T-helper 2 cell treated with Interferon-gamma antibody and Interleukin-4, amounts not matched to agents 5 μg/mL and 100 μg/mL, for 36 hours (primary cell): ENCODE measurements around the gene KIRREL3.
"Not testable (repeated sequence)": the region's sequence is repeated elsewhere in the genome, so short reads cannot be mapped to it uniquely, and the experiment has no call there.

Experiments used
- DNase-seq: peaks from one replicate; pipeline ENCODE4 v3.0.0; 2021; ENCODE audit warnings: low spot score
- H3K27ac Mint-ChIP-seq: one replicate; pipeline ENCODE4 v1.8.0; 2021; ENCODE audit warnings: mild to moderate bottlenecking, mixed read lengths
- H3K27me3 Mint-ChIP-seq: one replicate; pipeline ENCODE4 v1.8.0; 2021; ENCODE audit warnings: low read depth, mixed read lengths
- H3K36me3 Mint-ChIP-seq: one replicate; pipeline ENCODE4 v1.8.0; 2021; ENCODE audit warnings: low read depth, mixed read lengths
- H3K4me1 Mint-ChIP-seq: one replicate; pipeline ENCODE4 v1.8.0; 2021; ENCODE audit warnings: low read depth, mixed read lengths
- H3K4me3 Mint-ChIP-seq: one replicate; pipeline ENCODE4 v1.8.0; 2022; ENCODE audit warnings: mild to moderate bottlenecking, moderate library complexity, mixed read lengths
- H3K9me3 Mint-ChIP-seq: one replicate; pipeline ENCODE4 v1.8.0; 2021; ENCODE audit warnings: mixed read lengths

The KIRREL3 gene

DNA sequence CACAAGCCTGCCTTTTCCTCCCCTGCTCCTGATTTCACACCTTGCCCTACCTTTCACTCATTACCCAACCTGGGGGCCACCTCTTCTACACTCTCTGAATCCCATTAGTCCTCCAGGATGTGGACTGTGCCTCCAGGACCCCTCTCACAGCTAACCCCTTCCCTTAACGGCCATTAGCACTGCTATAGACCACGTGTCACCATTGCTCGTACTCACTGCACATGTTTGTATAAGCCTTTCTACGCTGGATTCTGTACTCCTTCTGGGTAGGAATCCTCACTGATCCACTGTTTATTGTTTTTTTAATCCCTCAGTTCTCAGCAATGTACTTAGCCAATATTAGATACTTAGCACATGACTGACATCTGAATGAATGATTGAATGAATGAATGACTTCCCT lies 40.9 kb downstream of the KIRREL3 start:
- Mint-ChIP-seq H3K4me3 (no peak overlapping the region), H3K36me3 (no peaks in the 10 kb centered on the region), H3K27me3 (no peaks in the 10 kb centered on the region), H3K9me3 (no peaks in the 10 kb centered on the region), H3K27ac (no peak overlapping the region), H3K4me1 (no peaks in the 10 kb centered on the region)
- DNase-seq: no peak

DNA sequence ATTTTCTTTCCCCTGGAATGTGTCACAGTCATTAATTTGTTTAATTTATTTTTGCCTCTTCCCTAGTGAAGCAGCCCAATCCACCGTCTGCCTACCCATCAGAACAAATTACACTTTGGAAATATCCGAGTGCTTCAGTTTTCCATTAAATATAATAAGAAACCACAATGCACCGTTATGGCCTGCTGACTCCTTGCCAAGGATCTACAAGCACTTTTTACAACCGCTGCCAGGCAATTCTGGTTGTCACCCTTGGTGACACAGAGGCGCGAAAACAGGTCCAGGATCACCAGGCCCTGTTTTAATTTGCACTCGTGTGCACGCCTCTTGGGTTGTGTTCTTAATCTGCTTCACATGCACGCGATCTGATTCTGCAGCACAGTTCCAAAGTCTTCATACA lies 43.9 kb downstream of the KIRREL3 start:
- no peaks in the 10 kb centered on the region for H3K36me3 Mint-ChIP-seq
- H3K4me3 Mint-ChIP-seq: no peak overlapping the region
- H3K9me3 Mint-ChIP-seq: no peaks in the 10 kb centered on the region
- no peaks in the 10 kb centered on the region for H3K4me1 Mint-ChIP-seq
- DNase-seq: no peak
- no peak overlapping the region for H3K27ac Mint-ChIP-seq
- no peaks in the 10 kb centered on the region for H3K27me3 Mint-ChIP-seq

DNA sequence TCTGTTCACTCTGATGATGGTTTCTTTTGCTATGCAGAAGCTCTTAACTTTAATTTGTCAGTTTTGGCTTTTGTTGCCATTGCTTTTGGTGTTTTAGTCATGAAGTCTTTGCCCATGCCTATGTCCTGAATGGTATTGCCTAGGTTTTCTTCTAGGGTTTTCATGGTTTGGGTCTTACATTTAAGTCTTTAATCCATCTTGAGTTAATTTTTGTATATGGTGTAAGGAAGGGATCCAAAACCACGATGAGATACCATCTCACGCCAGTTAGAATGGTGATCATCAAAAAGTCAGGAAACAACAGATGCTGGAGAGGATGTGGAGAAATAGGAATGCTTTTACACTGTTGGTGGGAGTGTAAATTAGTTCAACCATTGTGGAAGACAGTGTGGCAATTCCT lies 48.0 kb downstream of the KIRREL3 start:
- not testable (repeated sequence) for H3K9me3 Mint-ChIP-seq, H3K36me3 Mint-ChIP-seq, H3K27me3 Mint-ChIP-seq, DNase-seq, H3K4me3 Mint-ChIP-seq, H3K4me1 Mint-ChIP-seq, H3K27ac Mint-ChIP-seq

DNA sequence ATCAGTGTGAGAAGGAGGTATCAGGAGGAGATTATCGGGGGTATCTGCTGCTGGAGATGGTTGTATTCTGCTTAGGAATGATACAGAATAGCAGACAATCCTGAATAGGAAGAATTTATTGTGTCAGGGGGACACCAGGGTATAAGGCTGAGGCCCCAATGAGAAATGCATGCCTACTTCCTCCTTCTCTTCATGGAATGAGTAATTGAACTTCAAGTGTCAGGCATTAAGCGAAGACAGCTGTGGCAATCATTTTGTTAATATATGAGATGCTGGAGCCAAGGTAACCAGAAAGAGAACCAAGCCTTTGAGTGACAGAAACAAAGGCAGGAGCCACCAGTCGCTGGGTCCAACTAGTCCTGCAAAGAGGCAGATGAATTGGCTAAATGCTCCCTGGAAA lies 49.1 kb downstream of the KIRREL3 start:
- Mint-ChIP-seq H3K4me3 (no peak overlapping the region), H3K4me1 (no peaks in the 10 kb centered on the region), H3K9me3 (no peaks in the 10 kb centered on the region), H3K36me3 (no peaks in the 10 kb centered on the region), H3K27me3 (no peaks in the 10 kb centered on the region), H3K27ac (no peak overlapping the region)
- no peak for DNase-seq

DNA sequence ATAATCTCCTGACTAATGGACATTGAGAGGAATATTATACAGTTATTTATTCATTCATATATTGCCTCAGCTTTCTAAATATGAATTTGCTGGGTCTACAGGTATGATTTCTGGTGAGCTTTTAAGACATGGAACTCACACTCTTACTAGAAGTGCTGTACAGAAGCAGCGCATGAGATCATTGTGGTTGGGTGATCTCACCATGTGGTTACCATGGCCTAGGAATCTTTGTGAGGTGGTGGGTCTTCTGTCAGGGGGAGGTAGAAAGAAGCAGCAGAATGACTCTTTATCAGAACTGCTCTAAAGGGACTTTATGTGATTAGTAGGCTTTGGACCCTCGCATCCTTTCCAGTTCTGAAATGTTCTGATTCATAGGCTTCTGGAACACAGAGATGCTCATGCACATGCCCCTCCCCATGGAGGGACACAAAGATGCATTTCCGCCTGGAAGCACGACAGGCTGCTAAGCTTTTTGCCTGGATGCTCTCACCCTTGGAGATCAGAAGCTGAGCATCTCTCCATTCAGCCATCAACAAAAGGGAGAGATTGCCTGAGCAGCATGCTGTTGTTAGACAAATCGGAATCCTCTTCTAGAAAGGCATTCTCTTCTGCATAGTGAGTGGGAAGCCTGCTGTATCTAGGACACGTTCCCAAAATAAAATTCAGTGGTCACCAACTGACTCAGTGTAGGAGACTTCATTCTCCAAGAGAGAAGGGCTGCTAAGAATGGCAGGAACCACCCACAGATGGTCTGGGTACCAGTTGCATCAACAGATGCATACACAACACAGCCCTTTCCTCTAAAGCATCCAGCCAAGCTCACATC lies 51.3 kb downstream of the KIRREL3 start:
- no peaks in the 10 kb centered on the region for H3K9me3 Mint-ChIP-seq
- no peaks in the 10 kb centered on the region for H3K27me3 Mint-ChIP-seq
- H3K36me3 Mint-ChIP-seq: no peaks in the 10 kb centered on the region
- no peak overlapping the region for H3K4me3 Mint-ChIP-seq
- no peak overlapping the region for H3K27ac Mint-ChIP-seq
- no peak for DNase-seq
- H3K4me1 Mint-ChIP-seq: no peaks in the 10 kb centered on the region

DNA sequence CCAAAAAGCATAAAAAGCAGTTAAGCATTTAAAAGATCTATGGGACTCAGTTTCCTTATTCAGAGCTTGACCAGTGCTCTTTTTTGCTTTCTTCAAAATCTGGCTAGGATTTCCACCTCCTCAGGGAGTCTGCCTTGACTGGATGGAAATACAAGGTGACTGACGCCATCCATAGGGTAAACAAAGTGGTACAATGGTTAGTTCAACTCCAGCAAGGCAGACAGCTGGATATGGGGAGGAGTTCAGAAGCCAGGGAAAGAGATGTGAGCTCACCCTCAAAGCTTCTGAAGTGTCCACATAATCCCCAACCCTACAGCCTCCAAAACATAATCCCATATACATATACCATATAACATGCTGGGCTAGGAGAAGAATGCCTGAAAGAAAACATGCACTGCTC lies 52.0 kb downstream of the KIRREL3 start:
- Mint-ChIP-seq H3K27ac (no peak overlapping the region), H3K4me3 (no peak overlapping the region), H3K9me3 (no peaks in the 10 kb centered on the region), H3K4me1 (no peaks in the 10 kb centered on the region), H3K27me3 (no peaks in the 10 kb centered on the region), H3K36me3 (no peaks in the 10 kb centered on the region)
- no peak for DNase-seq

DNA sequence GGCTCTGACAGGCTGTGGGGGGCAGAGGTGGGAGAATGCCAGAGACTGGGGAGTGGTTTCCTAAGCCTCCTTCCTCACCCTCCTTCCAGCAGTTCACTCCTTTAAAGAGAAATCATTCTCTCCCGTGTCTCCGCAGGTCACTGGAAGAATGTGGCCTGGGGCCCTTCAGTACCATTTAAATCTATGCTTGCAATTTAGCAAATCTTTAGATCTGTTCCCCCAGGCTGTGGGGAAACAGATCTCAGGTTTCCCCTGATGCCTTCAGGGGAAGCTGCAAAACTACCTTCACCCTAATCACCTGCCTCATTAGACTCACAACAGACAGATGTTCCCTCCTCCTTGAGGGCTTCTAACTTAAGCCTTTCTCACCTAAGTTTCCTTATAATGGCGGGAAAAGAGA lies 55.3 kb downstream of the KIRREL3 start:
- H3K27ac Mint-ChIP-seq: no peak overlapping the region
- no peaks in the 10 kb centered on the region for H3K4me1 Mint-ChIP-seq
- no peak for DNase-seq
- H3K4me3 Mint-ChIP-seq: no peak overlapping the region
- no peaks in the 10 kb centered on the region for H3K9me3 Mint-ChIP-seq
- no peaks in the 10 kb centered on the region for H3K27me3 Mint-ChIP-seq
- H3K36me3 Mint-ChIP-seq: no peaks in the 10 kb centered on the region

DNA sequence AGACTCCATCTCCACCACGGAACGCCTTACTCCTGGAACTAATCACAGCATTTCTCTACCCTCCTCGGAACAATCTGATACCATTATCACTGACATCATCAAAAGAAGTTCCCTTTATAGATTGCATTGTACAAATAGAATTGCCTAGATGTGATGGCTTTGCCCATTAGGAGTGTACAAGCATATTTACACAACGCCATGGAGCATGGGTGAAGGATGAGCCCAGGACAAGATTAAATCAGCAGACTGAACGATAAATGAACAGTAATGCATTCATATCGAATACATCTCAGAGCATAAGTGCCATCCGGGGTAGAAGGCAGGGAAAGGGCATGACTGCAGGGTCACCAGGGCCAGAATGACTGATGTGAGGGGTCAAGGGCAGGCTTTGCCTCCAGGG lies 57.3 kb downstream of the KIRREL3 start:
- DNase-seq: no peak
- H3K4me1 Mint-ChIP-seq: no peaks in the 10 kb centered on the region
- H3K27me3 Mint-ChIP-seq: peaks cover 2% of the 10 kb centered on the region

DNA sequence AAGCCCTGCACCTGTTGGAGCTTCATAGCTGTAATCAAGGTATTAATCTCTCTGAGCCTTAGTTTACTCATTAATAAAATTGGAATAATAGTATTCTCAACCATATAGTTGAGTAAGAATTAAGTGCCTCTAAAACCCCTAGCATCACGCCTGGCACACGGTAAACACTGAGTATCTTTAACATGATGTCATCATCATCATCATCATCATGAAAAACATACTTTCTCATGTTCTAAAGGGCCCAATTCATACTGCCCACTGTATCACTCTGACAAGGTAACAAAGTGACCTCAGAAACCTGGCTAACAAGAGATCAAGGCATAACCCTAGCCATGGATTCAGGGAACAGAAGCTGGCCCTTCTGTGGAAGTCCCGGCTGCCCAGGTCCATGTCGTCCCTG lies 58.4 kb downstream of the KIRREL3 start:
- Mint-ChIP-seq H3K27ac (no peak overlapping the region), H3K36me3 (no peaks in the 10 kb centered on the region), H3K4me1 (no peaks in the 10 kb centered on the region), H3K27me3 (peaks cover 2% of the 10 kb centered on the region), H3K9me3 (no peaks in the 10 kb centered on the region), H3K4me3 (no peak overlapping the region)
- DNase-seq: no peak

More for the DNA sequence above, 57.3 kb downstream of the KIRREL3 start:
- Mint-ChIP-seq H3K27ac (no peak overlapping the region), H3K9me3 (no peaks in the 10 kb centered on the region), H3K36me3 (no peaks in the 10 kb centered on the region), H3K4me3 (no peak overlapping the region)

DNA sequence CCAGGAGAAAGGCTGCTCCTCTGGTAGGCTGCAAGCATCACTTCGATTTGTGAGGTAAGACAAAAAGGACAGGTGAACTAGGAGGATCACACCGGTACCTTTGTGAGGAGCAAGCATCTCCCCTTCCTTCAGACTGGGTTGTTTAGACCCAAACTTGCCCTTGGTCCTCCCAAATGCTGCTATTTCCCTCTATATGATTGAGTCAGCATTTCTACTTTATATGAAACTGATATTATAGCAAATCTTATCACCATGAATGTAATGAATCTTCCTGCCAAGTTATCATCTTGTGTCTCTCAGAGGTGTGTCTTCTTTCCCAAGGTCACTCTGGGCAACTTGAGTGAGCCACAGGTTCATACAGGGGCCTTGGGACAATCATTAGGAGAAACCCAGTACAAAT lies 61.0 kb downstream of the KIRREL3 start:
- Mint-ChIP-seq H3K27ac (no peak overlapping the region), H3K9me3 (no peaks in the 10 kb centered on the region), H3K36me3 (no peaks in the 10 kb centered on the region), H3K4me1 (no peaks in the 10 kb centered on the region), H3K27me3 (peaks cover 5% of the 10 kb centered on the region), H3K4me3 (no peak overlapping the region)
- DNase-seq: no peak

DNA sequence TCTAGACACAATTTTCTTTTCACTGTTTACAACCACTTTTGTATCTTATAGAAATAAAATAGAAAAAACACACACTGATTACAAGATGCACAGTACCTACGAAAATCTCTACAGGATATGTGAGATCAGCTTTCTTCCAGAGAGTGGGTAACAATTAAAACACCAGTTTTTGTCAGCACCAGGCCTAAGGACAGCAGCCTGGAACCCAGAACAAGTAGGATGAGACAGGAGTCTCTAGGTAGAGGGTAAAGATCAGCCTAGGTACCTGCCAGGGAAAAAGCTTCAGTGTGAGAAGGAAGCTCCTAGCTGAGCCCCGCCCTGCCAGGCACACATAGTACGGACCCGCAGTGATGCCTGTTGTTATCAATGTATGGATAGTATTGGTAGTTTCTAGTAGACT lies 61.9 kb downstream of the KIRREL3 start:
- Mint-ChIP-seq H3K27ac (no peak overlapping the region), H3K27me3 (peaks cover 5% of the 10 kb centered on the region), H3K4me1 (no peaks in the 10 kb centered on the region), H3K4me3 (no peak overlapping the region), H3K9me3 (no peaks in the 10 kb centered on the region), H3K36me3 (no peaks in the 10 kb centered on the region)
- no peak for DNase-seq

DNA sequence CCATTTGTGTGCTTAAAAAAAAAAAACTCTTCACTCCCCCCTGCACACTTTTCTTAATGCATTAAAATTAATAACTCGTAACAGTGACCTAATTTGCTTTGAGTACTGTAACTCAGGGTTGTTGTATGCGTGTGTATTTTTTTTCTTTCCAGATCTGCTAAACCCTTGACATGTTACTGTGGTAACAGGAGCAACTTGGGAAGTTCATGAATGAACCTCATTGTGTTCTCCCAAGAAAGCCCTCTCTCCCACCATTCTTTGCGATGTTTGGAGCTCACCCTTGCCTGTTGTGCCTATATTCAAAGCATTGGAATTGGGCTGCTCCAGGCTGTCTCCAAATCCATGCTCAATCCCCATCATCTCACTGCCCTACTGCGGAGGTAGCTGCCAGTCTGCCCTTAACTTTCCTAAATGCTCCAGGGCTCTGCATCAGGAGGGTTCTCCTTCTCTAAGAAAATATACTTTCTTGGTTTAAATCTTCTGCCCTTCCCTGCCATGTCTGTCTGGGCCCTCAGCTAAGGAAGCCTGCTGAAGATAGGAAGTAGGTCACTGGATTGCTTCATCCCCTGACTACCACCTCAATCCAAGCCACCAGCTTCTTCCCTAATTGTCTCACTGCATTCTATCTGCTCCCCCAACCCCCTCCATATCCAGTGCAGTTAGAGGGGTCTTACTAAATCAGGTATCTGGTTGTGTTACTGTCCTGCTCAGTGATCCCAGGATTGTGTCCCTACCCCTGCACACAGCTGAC lies 70.3 kb downstream of the KIRREL3 start:
- Mint-ChIP-seq H3K27ac (no peak overlapping the region), H3K4me1 (no peaks in the 10 kb centered on the region), H3K36me3 (no peaks in the 10 kb centered on the region), H3K27me3 (peaks cover 3% of the 10 kb centered on the region), H3K9me3 (no peaks in the 10 kb centered on the region), H3K4me3 (no peak overlapping the region)
- no peak for DNase-seq

DNA sequence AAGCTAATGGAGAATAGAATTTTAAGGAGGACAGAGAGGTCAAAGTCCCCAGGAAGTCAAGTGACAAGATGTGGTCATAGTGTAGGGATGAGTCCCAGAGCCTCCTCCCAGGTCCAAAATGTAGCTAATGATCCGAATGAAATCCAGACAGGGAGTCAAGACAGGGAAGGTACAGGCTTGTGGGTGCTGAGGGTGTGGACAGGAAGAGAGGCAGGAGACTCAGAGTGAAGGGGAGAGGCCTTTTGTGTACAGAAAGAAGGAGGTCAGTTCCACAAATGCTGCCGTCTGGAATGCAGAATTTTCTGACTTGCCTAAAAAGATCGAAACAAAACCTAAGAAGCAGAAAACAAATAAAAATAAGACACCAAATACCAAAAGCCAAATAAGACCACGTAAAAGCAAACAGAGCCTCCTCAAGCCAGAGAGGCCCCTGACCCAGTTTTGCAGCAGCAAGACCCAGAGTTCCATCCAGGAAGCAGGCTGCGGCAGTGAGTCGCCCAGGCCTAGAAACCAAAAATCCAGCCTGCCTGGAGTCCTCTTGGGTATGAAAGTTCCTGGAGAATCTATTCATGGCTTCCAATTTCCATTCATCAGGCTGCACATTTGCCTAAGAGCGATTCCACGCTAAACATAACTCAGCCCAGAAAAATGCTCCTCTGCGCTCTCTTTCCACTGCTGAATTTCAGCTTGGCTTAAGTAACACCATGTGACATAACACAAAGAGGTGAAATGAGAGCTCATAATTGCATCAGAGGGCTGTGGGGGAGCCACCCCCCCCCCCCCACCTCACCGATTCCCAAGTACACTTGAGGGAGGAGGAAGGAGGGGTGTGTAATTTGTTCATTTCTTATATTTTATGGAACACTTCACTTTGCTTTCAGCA lies 71.2 kb downstream of the KIRREL3 start:
- Mint-ChIP-seq H3K27ac (no peak overlapping the region), H3K4me3 (no peak overlapping the region), H3K4me1 (no peaks in the 10 kb centered on the region), H3K27me3 (no peaks in the 10 kb centered on the region), H3K36me3 (no peaks in the 10 kb centered on the region), H3K9me3 (no peaks in the 10 kb centered on the region)
- DNase-seq: no peak

DNA sequence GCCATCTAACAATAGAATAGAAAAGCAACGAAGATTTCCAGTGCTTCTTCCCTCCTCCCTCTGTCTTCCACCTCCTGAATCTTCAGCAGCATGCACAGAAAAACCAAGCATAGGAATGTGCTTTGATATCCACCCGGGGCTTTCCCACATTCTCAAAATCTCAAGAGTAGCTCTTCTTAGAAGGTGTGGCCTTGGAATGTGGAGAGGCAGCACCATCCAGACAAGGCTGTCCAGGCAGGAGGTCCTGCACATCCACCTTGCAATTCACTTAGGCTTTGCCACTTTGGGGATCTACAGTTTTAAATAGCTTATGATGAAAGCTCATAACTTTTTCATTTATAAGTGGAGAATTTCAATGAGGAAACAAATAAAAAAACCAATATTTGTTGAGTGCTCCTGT lies 72.9 kb downstream of the KIRREL3 start:
- Mint-ChIP-seq H3K4me1 (no peaks in the 10 kb centered on the region), H3K36me3 (no peaks in the 10 kb centered on the region), H3K27me3 (no peaks in the 10 kb centered on the region), H3K27ac (no peak overlapping the region), H3K9me3 (no peaks in the 10 kb centered on the region), H3K4me3 (no peak overlapping the region)
- no peak for DNase-seq
